Naive thymus-derived CD8-positive, alpha-beta T cell (primary cell): ENCODE data around the gene ELMO3. TPM values are rescaled to one million over a fixed set of nuclear protein-coding genes. Genes with fewer than 3 reads are reported as not detected.
A peak's percentile ranks its signal among the peaks of the same experiment; 100 is the strongest.

Source experiments
- ATAC-seq, 2 donors: fragments of 150-1000 bp; cut with Tn5 transposase in 1 of 2; sonication (Bioruptor Pico), chemical (Tn5 transposase) in 1 of 2; 1 replicate in 1 of 2; 2 replicates in 1 of 2; pipeline ENCODE4 v1.10.0; 2021; ENCODE audit warnings: mild to moderate bottlenecking in 2 of 2, moderate library complexity in 2 of 2
- POLR2A ChIA-PET: fragments of 350-600 bp; sonication (Branson Sonifier 250); formaldehyde crosslinking; loops from one replicate; lab custom pipeline; 2021; ENCODE audit warnings: antibody characterized with exemption; lab: Charles Lee
- DNase-seq, 10 donors: peaks; one replicate each; pipeline versions ENCODE4 v3.0.0 to v3.0.0-alpha.2; 2020 to 2022
- H3K27ac Mint-ChIP-seq, 10 donors: one replicate each; pipeline ENCODE4 v1.8.0; 2020 to 2022; ENCODE audit warnings: mild to moderate bottlenecking in 10 of 10, mixed read lengths in 10 of 10, moderate library complexity in 4 of 10, inconsistent platforms in 1 of 10
- H3K27me3 Mint-ChIP-seq, 5 donors: one replicate each; pipeline ENCODE4 v1.8.0; 2021 to 2022; ENCODE audit warnings: mixed read lengths in 5 of 5
- H3K36me3 Mint-ChIP-seq, 3 donors: one replicate each; pipeline ENCODE4 v1.8.0; 2020 to 2022; ENCODE audit warnings: mixed read lengths in 3 of 3, mild to moderate bottlenecking in 2 of 3, inconsistent platforms in 1 of 3
- H3K4me1 Mint-ChIP-seq, 4 donors: one replicate each; pipeline ENCODE4 v1.8.0; 2021 to 2022; ENCODE audit warnings: mixed read lengths in 4 of 4
- H3K4me3 Mint-ChIP-seq, 10 donors: one replicate each; pipeline ENCODE4 v1.8.0; 2020 to 2022; ENCODE audit warnings: mild to moderate bottlenecking in 10 of 10, mixed read lengths in 10 of 10, moderate library complexity in 6 of 10, inconsistent platforms in 1 of 10
- H3K9me3 Mint-ChIP-seq, 9 donors: one replicate each; pipeline ENCODE4 v1.8.0; 2020 to 2022; ENCODE audit warnings: mixed read lengths in 9 of 9, mild to moderate bottlenecking in 3 of 9, inconsistent platforms in 1 of 9, moderate library complexity in 1 of 9
- polyA plus RNA-seq, 3 donors: library from polyadenylated mRNA; unstranded; fragments of 300-500 nt; fragmentation: Illumina TruSeq; gene quantifications; one replicate each; pipeline ENCODE4 v1.2.3, GENCODE V29; 2021
- total RNA-seq, 8 experiments: library from RNA in 2 of 8; stranded (reverse) in 2 of 8; gene quantifications; one replicate each; pipeline ENCODE4 v1.2.3 and lab custom pipeline; 2021 to 2026

Gene ELMO3
- total and polyA plus RNA-seq, 5 experiments from 2014 or later = 5.0 to 5.6 TPM; not detected in 3

DNA sequence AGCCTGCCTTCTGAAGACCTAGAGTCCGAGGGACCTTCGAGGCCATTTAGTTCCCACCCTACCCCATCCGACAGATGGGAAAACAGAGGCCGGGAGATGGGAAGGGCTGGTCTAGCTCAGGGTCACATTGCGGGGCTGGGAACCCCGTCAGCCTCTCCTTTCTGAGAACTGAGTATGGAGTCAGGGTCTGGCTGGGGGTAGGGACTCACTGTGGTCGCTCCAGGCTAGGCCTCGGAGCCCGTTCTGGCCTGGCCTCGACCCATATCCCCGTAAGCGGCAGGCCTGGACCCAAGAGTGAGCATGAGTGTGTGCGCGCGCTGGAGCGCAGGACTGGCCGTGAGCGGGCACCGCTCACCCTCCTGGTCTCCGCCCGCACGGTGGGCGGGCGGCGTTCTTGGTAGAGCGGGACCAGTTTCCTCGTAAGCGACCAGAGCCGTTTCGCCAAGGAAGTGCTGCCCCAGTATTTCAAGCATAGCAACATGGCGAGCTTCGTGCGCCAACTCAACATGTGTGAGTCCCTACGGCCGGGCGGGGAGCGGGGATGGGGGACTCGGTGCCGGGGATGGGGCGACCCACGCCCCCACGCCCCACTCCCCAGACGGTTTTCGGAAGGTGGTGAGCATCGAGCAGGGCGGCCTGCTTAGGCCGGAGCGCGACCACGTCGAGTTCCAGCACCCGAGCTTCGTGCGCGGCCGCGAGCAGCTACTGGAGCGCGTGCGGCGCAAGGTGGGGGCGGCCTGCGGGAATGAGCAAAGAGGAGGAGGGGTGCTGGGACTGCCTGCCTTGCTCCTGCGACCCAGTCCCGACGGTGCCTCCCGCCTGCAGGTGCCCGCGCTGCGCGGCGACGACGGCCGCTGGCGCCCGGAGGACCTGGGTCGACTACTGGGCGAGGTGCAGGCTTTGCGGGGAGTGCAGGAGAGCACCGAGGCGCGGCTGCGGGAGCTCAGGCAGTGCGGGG, 33.5 kb upstream of the ELMO3 start:
- POLR2A ChIA-PET = interaction anchor here (1.6 kb wide), 1 partner anchor 10 kb away, joined by 3 read pairs; no protein-coding TSS in a partner anchor
- H3K4me3 Mint-ChIP-seq = peak overlapping the region in 6 of 10 donors; percentile 10 to 65 (median 41)
- H3K4me1 Mint-ChIP-seq = peaks cover 12 to 43% (median 26%) of the 10 kb centered on the region in 4 donors
- H3K27me3 Mint-ChIP-seq = peaks cover 15 to 80% (median 40%) of the 10 kb centered on the region in 5 donors
- H3K27ac Mint-ChIP-seq = no peak overlapping the region
- DNase-seq (no peak), ATAC-seq (no peak)
- H3K36me3 Mint-ChIP-seq = peaks cover 0 to 8% (median 0%) of the 10 kb centered on the region in 3 donors
- no peaks in the 10 kb centered on the region for H3K9me3 Mint-ChIP-seq

DNA sequence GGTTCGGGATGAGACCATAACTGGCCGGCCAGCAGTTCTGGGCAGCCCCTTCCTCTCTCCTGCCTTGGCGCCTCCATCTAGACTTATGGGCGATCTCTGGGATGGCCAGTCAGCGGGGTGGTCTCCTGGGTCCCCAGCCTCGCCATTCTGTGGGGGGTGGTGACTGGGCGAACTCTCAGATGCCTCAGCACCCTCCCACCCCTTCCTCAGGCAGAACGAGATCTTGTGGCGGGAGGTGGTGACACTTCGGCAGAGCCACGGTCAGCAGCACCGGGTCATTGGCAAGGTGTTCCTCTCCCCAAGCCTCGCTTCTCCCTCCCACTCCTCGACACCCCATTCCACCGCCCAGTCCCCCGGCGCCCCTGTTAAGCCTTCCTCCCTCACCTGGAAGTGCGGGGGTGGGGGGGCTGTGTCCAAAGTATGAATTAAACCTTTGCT, 32.8 kb upstream of the ELMO3 start:
- POLR2A ChIA-PET = no interaction called here
- DNase-seq = no peak
- no peaks in the 10 kb centered on the region for H3K9me3 Mint-ChIP-seq
- H3K4me3 Mint-ChIP-seq = peak overlapping the region in 3 of 10 donors; percentile 21 to 41 (median 34)
- ATAC-seq = no peak
- H3K36me3 Mint-ChIP-seq = peaks cover 0 to 6% (median 0%) of the 10 kb centered on the region in 3 donors
- peaks cover 13 to 41% (median 22%) of the 10 kb centered on the region in 4 donors for H3K4me1 Mint-ChIP-seq
- peaks cover 17 to 79% (median 41%) of the 10 kb centered on the region in 5 donors for H3K27me3 Mint-ChIP-seq
- H3K27ac Mint-ChIP-seq = no peak overlapping the region

DNA sequence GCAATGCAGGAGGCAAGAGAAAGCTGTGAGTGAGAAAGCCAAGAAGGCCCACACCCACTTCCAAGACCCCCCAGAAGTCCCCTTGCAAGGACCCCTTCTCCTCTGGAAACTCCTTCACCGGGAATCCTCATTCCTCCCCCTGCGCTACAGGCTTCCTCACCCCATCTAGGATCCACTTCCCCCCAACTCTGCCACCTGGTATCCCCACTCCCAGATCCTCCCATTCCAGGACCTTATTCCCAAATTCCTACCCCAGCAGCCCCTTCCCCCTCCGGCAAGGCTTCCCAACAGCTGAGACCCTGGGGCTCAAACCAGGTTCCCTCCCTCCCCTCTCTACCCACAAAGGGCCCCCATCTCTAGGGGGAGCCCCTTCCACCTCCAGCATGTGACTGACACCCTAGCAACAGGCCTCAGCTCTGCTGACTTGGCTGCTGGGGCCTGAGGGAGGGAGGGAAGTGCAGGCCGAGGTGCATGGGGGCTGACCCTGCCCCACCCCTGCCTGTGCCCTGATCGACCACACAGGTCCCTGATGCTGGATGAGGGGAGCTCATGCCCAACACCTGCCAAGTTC, 32.2 kb upstream of the ELMO3 start:
- peaks cover 22 to 81% (median 44%) of the 10 kb centered on the region in 5 donors for H3K27me3 Mint-ChIP-seq
- no peak overlapping the region for H3K27ac Mint-ChIP-seq
- ATAC-seq (no peak), DNase-seq (no peak)
- peaks cover 0 to 6% (median 0%) of the 10 kb centered on the region in 3 donors for H3K36me3 Mint-ChIP-seq
- POLR2A ChIA-PET = no interaction called here
- H3K4me1 Mint-ChIP-seq = peaks cover 13 to 41% (median 22%) of the 10 kb centered on the region in 4 donors
- no peaks in the 10 kb centered on the region for H3K9me3 Mint-ChIP-seq
- peak overlapping the region in 1 of 10 donors; percentile 21 for H3K4me3 Mint-ChIP-seq

DNA sequence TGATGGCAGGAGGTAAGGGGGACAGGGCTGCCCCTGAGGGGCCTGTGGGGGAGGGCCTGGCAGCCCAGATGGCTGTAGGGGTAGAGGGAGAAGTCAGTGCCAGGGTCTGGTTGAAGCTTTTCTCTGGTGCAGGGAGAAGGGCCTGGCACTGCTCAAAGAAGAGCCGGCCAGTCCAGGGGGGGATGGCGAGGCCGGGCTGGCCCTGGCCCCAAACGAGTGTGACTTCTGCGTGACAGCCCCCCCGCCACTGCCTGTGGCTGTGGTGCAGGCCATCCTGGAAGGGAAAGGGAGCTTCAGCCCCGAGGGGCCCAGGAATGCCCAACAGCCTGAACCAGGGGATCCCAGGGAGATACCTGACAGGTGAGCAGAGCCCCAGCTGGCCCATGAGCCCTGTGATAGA, 31.3 kb upstream of the ELMO3 start:
- H3K4me1 Mint-ChIP-seq = peaks cover 13 to 32% (median 21%) of the 10 kb centered on the region in 4 donors
- no peak overlapping the region for H3K4me3 Mint-ChIP-seq
- peaks cover 22 to 81% (median 45%) of the 10 kb centered on the region in 5 donors for H3K27me3 Mint-ChIP-seq
- ATAC-seq (no peak), DNase-seq (no peak)
- peaks cover 0 to 6% (median 0%) of the 10 kb centered on the region in 3 donors for H3K36me3 Mint-ChIP-seq
- H3K27ac Mint-ChIP-seq = peak overlapping the region in 1 of 10 donors; percentile 9
- H3K9me3 Mint-ChIP-seq = no peaks in the 10 kb centered on the region
- POLR2A ChIA-PET = no interaction called here

DNA sequence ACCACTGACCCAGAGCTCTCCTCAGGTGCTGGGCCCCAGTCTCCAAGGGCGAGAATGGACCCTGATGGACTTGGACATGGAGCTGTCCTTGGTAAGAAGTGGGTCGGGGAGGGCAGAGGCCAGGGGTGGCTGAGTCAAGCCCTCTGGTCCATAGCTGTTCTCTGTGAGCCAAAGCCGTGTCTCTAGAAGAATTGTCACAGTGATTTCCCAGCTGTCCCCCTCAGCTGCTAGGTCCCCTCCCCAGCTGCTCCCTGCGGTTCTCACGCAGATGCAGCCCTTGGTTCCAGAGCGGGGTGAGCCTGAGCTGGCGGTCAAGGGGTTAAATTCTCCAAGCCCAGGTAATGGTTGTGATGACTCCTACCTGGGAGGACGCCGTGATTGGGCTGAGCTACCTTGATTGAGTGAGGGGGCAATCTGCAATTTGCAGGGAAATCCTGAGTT, 29.9 kb upstream of the ELMO3 start:
- H3K36me3 Mint-ChIP-seq = peaks cover 0 to 9% (median 0%) of the 10 kb centered on the region in 3 donors
- peaks cover 31 to 85% (median 56%) of the 10 kb centered on the region in 5 donors for H3K27me3 Mint-ChIP-seq
- H3K4me1 Mint-ChIP-seq = peaks cover 21 to 37% (median 31%) of the 10 kb centered on the region in 4 donors
- H3K4me3 Mint-ChIP-seq = no peak overlapping the region
- POLR2A ChIA-PET = interaction anchor here (0.6 to 3.1 kb wide), 2 partner anchors 9 to 16 kb away, joined by 4 to 20 read pairs; partner anchors contain the start of genes FBXL8 and TRADD
- H3K27ac Mint-ChIP-seq = peak overlapping the region in 1 of 10 donors; percentile 18
- ATAC-seq (no peak), DNase-seq (no peak)
- H3K9me3 Mint-ChIP-seq = no peaks in the 10 kb centered on the region

- H3K36me3 Mint-ChIP-seq = peaks cover 0 to 9% (median 0%) of the 10 kb centered on the region in 3 donors
- H3K27me3 Mint-ChIP-seq = peaks cover 31 to 87% (median 58%) of the 10 kb centered on the region in 5 donors
- POLR2A ChIA-PET = interaction anchor here (0.7 to 3.1 kb wide), 2 partner anchors 10 to 45 kb away, joined by 3 to 20 read pairs; partner anchors contain the start of genes FBXL8 and TRADD
- H3K4me3 Mint-ChIP-seq = peak overlapping the region; percentile 54 to 78 (median 68)
- DNase-seq (peak in 2 of 10 donors; percentile 40 to 41), ATAC-seq (peak; percentile 21 to 30)
- H3K4me1 Mint-ChIP-seq = peaks cover 20 to 36% (median 32%) of the 10 kb centered on the region in 4 donors
- H3K27ac Mint-ChIP-seq = no peak overlapping the region
- no peaks in the 10 kb centered on the region for H3K9me3 Mint-ChIP-seq
Measured at GRCh38 chr16:67169642-67170167, 29.2 kb upstream of the ELMO3 start.

- H3K4me3 Mint-ChIP-seq = peak within 1 kb of the TSS; percentile 54 to 78 (median 68)
- H3K9me3 Mint-ChIP-seq = no peaks in the 10 kb centered on the region
- H3K27ac Mint-ChIP-seq = peak within 1 kb of the TSS in 1 of 10 donors; percentile 27
- H3K4me1 Mint-ChIP-seq = peaks cover 18 to 34% (median 28%) of the 10 kb centered on the region in 4 donors
- peaks cover 31 to 83% (median 54%) of the 10 kb centered on the region in 5 donors for H3K27me3 Mint-ChIP-seq
- peaks cover 0 to 9% (median 0%) of the 10 kb centered on the region in 3 donors for H3K36me3 Mint-ChIP-seq
- ATAC-seq (no peak), DNase-seq (no peak)
- POLR2A ChIA-PET = interaction anchor here (0.7 to 3.1 kb wide), 2 partner anchors 11 to 45 kb away, joined by 3 to 20 read pairs; partner anchors contain the start of genes FBXL8 and TRADD
Measured at GRCh38 chr16:67170168-67170948, 28.6 kb upstream of the ELMO3 start, which contains the start of gene NOL3. TSS of gene NOL3 (plus strand) at chr16:67170538.

- Mint-ChIP-seq H3K27ac (peak overlapping the region in 2 of 10 donors; percentile 27 to 56), H3K27me3 (peaks cover 32 to 88% (median 53%) of the 10 kb centered on the region in 5 donors), H3K9me3 (no peaks in the 10 kb centered on the region), H3K4me1 (peaks cover 18 to 39% (median 26%) of the 10 kb centered on the region in 4 donors), H3K36me3 (peaks cover 0 to 9% (median 0%) of the 10 kb centered on the region in 3 donors), H3K4me3 (peak overlapping the region in 9 of 10 donors; percentile 0 to 47 (median 28))
- ATAC-seq = no peak
- POLR2A ChIA-PET = interaction anchor here (3.1 kb wide), 1 partner anchor 11 kb away, joined by 20 read pairs; the partner anchor contains the start of genes FBXL8 and TRADD
- DNase-seq = no peak
Measured at GRCh38 chr16:67170949-67171649, 27.8 kb upstream of the ELMO3 start.

DNA sequence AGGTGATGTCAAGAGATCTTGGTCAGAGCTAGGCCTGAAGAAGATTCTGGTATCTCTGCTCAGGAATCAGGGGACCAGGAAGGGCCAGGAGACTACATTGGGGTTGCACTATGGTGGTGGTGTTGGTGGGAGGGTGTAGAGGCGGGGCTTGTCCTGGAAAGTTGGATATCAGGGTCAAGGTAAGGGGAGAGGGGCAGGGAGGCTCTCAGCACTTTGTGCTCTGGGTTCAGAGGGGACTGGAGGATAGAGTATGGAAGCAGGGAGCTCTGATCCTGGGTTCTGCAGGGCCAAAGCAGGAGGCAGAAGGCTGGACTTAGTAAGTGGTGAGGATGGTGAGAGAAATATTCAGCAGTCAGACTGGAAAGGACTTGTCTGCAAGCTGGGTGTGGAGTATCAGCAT, 25.6 kb upstream of the ELMO3 start:
- Mint-ChIP-seq H3K9me3 (no peaks in the 10 kb centered on the region), H3K4me1 (peaks cover 18 to 45% (median 34%) of the 10 kb centered on the region in 4 donors), H3K27me3 (peaks cover 36 to 86% (median 50%) of the 10 kb centered on the region in 5 donors), H3K36me3 (peaks cover 0 to 3% (median 0%) of the 10 kb centered on the region in 3 donors), H3K27ac (peak overlapping the region in 2 of 10 donors; percentile 50 to 60), H3K4me3 (peak overlapping the region; percentile 72 to 97 (median 88))
- DNase-seq = no peak
- no peak for ATAC-seq
- POLR2A ChIA-PET = interaction anchor here (0.6 to 1.2 kb wide), 3 partner anchors 19 to 730 kb away, joined by 3 to 8 read pairs (median 6); no protein-coding TSS in a partner anchor

DNA sequence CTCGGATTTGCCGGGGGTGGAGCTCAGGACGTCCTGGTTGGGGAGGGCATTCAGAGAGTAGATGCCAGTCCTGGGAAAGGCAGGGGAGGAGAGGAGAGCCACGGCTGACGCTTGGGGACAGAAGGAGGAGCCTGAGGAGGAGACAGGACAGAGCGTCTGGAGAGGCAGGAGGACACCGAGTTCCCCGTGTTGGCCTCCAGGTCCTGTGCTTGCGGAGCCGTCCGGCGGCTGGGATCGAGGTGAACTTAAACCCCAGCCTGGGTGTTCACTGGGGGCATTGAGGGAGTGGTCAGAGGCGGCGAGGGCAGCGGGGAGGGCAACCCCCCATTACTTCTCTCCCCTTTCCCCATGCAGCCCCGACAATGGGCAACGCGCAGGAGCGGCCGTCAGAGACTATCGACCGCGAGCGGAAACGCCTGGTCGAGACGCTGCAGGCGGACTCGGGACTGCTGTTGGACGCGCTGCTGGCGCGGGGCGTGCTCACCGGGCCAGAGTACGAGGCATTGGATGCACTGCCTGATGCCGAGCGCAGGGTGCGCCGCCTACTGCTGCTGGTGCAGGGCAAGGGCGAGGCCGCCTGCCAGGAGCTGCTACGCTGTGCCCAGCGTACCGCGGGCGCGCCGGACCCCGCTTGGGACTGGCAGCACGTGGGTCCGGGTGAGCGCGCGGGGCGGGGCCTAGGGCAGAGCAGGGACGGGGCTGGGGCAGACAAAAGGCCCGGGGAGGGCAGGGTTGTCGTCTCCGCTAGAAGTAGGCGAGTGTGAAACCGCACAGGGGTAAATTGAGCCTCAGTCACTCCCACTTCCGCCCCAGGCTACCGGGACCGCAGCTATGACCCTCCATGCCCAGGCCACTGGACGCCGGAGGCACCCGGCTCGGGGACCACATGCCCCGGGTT, 24.9 kb upstream of the ELMO3 start:
- peak in 9 of 10 donors; percentile 41 to 76 (median 50) for DNase-seq
- Mint-ChIP-seq H3K27ac (peak overlapping the region in 3 of 10 donors; percentile 53 to 62 (median 60)), H3K4me1 (peaks cover 21 to 50% (median 40%) of the 10 kb centered on the region in 4 donors), H3K27me3 (peaks cover 38 to 86% (median 49%) of the 10 kb centered on the region in 5 donors), H3K36me3 (peaks cover 0 to 3% (median 0%) of the 10 kb centered on the region in 3 donors), H3K4me3 (peak overlapping the region; percentile 72 to 97 (median 88)), H3K9me3 (no peaks in the 10 kb centered on the region)
- POLR2A ChIA-PET = interaction anchor here (0.9 to 1.4 kb wide), 4 partner anchors 11 to 305 kb away, joined by 3 to 6 read pairs (median 4); no protein-coding TSS in a partner anchor
- ATAC-seq = peak; percentile 79 to 87
